OCI-LY3 (cell line): ENCODE results near the gene FARP1.

ENCODE experiments used
- EZH2phosphoT487 ChIP-seq: fragments of 200-600 bp; shearing (Covaris generic); IDR thresholded peaks from 2 replicates; pipeline ENCODE4 v1.6.1; 2018; ENCODE audit warnings: antibody characterized with exemption, mixed run types, low read depth
- TF ChIP-seq, protein P1 (sequence below): fragments of 200-600, 300-600 bp; sonication (generic); IDR thresholded peaks from 2 replicates; pipeline ENCODE4 v1.5.1; 2014; ENCODE audit warnings: antibody characterized with exemption, low read length, low read depth

GRCh38 chr13:98175823-98176222 is 32.9 kb downstream of the FARP1 start:
- TF ChIP-seq, protein P1, sequence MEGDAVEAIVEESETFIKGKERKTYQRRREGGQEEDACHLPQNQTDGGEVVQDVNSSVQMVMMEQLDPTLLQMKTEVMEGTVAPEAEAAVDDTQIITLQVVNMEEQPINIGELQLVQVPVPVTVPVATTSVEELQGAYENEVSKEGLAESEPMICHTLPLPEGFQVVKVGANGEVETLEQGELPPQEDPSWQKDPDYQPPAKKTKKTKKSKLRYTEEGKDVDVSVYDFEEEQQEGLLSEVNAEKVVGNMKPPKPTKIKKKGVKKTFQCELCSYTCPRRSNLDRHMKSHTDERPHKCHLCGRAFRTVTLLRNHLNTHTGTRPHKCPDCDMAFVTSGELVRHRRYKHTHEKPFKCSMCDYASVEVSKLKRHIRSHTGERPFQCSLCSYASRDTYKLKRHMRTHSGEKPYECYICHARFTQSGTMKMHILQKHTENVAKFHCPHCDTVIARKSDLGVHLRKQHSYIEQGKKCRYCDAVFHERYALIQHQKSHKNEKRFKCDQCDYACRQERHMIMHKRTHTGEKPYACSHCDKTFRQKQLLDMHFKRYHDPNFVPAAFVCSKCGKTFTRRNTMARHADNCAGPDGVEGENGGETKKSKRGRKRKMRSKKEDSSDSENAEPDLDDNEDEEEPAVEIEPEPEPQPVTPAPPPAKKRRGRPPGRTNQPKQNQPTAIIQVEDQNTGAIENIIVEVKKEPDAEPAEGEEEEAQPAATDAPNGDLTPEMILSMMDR = no peak
- no peak for TF ChIP-seq EZH2phosphoT487
